Measurements from ENCODE around the gene ENTPD5. TPM values are rescaled to one million over a fixed set of nuclear protein-coding genes. Genes with fewer than 3 reads are reported as not detected.

Gene ENTPD5
- total and polyA plus RNA-seq, 2 donors (not counting 3 experiments of a cell fraction or from before 2014, with no cell fraction given): 8.4 to 13.0 TPM

- ChIA-PET POLR2A (no interaction called here), CTCF (interaction anchor here (1.5 kb wide), 1 partner anchor 18 kb away, joined by 7 read pairs; the partner anchor contains the start of gene ALDH6A1)
- peaks cover 30% of the 10 kb centered on the region for H3K4me1 ChIP-seq (ENCODE audit: control insufficient read depth, extremely low read depth, insufficient read depth, low read length)
- no peak overlapping the region for H3K27ac ChIP-seq (ENCODE audit: insufficient read depth, low read depth, low read length)
- dilution Hi-C loops (cut with MboI; ENCODE audit: extremely low pct_ligation_motif_present, low sequenced_read_pairs) (no loop called here), intact Hi-C loops (cut with micrococcal nuclease) (loop anchor here (1.0 kb wide), 1 partner anchor 18 kb away; the partner anchor contains the start of genes ALDH6A1 and LIN52)
- H2AFZ ChIP-seq (ENCODE audit: low read depth, low read length): no peak overlapping the region
- H3K27me3 ChIP-seq (ENCODE audit: control insufficient read depth in 2 of 2, insufficient read depth in 2 of 2, low read length in 2 of 2): no peaks in the 10 kb centered on the region
- H3K4me2 ChIP-seq (ENCODE audit: insufficient read depth, low read length): peak overlapping the region; percentile 70
- FAIRE-seq (no peak), DNase-seq (ENCODE audit: low read depth, low spot score) (peak; percentile 39)
- peaks cover 0 to 2% of the 10 kb centered on the region in 2 experiments for H3K36me3 ChIP-seq (ENCODE audit: control insufficient read depth in 2 of 2, extremely low read depth in 1 of 2, insufficient read depth in 2 of 2, low read length in 2 of 2)
- no TSS peak for BruUV-seq (replicated peaks)
- H3K9me1 ChIP-seq (replicated peaks; ENCODE audit: control insufficient read depth, extremely low read depth, insufficient read depth, low read length): no peaks in the 10 kb centered on the region
- H3K9ac ChIP-seq (replicated peaks; ENCODE audit: extremely low read depth, insufficient read depth, low read length): no peak overlapping the region
- no peak overlapping the region for H3K4me3 ChIP-seq (replicated peaks in 1 of 3; ENCODE audit: insufficient read depth in 1 of 3, low read depth in 1 of 3, low read length in 3 of 3)
- no peaks in the 10 kb centered on the region for H3K9me3 ChIP-seq (replicated peaks; ENCODE audit: control insufficient read depth, insufficient read depth, low read length)
- H4K20me1 ChIP-seq (replicated peaks; ENCODE audit: control insufficient read depth, extremely low read depth, insufficient read depth, low read length): no peaks in the 10 kb centered on the region
- H3K79me2 ChIP-seq (ENCODE audit: control insufficient read depth, insufficient read depth, low read length): no peaks in the 10 kb centered on the region
- TF ChIP-seq MYC (IDR thresholded peaks at IDR 0.05; ENCODE audit: low read depth, low read length) (no peak), GATA2 (IDR thresholded peaks at IDR 0.05; ENCODE audit: insufficient read depth, insufficient read length, low read depth, low read length) (no peak), POLR2A (IDR thresholded peaks at IDR 0.05; ENCODE audit: low read depth, low read length) (no peak), FOS (IDR thresholded peaks at IDR 0.05; ENCODE audit: borderline replicate concordance, insufficient read depth, low read length) (no peak), CTCF (IDR thresholded peaks at IDR 0.05; ENCODE audit: extremely low read depth in 1 of 2, insufficient read depth in 1 of 2, low read depth in 1 of 2, low read length in 2 of 2) (no peak), POLR2AphosphoS5 (IDR thresholded peaks at IDR 0.05; ENCODE audit: insufficient read depth, low read depth, low read length) (no peak), EZH2 (IDR thresholded peaks at IDR 0.05; ENCODE audit: borderline replicate concordance, low read depth, low read length, severe bottlenecking) (no peak), MAX (IDR thresholded peaks at IDR 0.05; ENCODE audit: insufficient read depth, insufficient read length) (no peak), JUN (IDR thresholded peaks at IDR 0.05; ENCODE audit: borderline replicate concordance, insufficient read depth, insufficient read length, low read depth) (no peak)
Measured at GRCh38 chr14:74065746-74066575, 46.9 kb upstream of the ENTPD5 start.
